Inferior parietal cortex (tissue), 1 donor: ENCODE data around the gene PC.
A peak's percentile ranks its signal among the peaks of the same experiment; 100 is the strongest.
"Not testable (repeated sequence)": the region's sequence is repeated elsewhere in the genome, so short reads cannot be mapped to it uniquely, and the experiment has no call there.

ENCODE experiments used
- DNase-seq: peaks from one replicate; pipeline ENCODE4 v3.0.0-alpha.2; 2016; ENCODE audit errors: extremely low spot score

The PC gene

DNA sequence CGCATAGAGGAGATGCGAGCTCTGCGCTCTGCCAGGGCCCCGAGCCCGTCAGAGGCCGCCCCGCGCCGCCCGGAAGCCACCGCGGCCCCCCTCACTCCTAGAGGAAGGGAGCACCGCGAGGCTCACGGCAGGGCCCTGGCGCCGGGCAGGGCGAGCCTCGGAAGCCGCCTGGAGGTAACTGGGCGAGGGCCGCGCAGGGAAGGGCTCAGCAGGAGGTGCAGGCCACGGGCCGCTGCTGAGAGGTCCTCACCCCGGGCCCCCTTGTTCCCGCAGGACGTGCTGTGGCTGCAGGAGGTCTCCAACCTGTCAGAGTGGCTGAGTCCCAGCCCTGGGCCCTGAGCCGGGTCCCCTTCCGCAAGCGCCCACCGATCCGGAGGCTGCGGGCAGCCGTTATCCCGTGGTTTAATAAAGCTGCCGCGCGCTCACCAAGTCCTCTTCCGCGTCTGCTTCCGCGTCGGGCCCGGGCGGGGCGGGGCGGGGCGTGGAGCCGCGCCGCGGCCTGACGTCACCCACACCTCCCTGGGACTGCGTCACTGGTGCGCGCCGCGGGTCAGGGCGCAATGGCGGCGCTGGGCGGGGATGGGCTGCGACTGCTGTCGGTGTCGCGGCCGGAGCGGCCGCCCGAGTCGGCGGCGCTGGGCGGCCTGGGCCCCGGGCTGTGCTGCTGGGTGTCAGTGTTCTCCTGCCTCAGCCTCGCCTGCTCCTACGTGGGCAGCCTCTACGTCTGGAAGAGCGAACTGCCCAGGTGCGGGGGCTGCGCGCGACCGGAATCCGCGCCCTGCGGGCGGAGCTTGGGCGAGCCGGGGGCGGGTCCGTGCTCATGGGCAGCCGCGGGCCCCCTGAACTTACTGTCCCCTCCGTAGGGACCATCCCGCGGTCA, 115.0 kb downstream of the PC start, which contains the start of gene RCE1:
TSS of gene RCE1 (plus strand) at position 546 of the 880 bp plus-strand sequence. CDS start at position 561, 15 bp downstream.
- peak; percentile 89 for DNase-seq

- no peak for DNase-seq
These were observed 115.7 kb downstream of the PC start for GRCh38 chr11:66842501-66842895.

DNA sequence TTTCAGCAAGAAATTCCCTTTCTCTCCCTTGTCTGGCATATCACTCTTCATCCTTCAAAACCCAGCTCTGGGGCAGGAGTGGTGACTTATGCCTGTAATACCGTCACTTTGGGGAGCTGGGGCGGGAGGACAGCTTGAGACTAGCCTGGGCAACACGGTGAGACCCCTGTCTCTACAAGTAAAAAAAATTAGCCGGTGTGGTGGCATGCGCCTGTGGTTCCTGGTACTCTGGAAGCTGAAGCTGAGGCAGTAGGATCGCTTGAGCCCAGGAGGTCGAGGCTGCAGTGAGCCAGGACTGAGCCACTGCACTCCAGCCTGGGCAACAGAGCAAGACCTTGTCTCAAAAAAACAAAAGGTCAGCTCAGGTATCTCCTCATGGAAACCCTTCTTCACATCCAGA, 116.3 kb downstream of the PC start:
- DNase-seq = no peak

- no peak for DNase-seq
These were observed 117.7 kb downstream of the PC start for GRCh38 chr11:66840317-66841091.

DNA sequence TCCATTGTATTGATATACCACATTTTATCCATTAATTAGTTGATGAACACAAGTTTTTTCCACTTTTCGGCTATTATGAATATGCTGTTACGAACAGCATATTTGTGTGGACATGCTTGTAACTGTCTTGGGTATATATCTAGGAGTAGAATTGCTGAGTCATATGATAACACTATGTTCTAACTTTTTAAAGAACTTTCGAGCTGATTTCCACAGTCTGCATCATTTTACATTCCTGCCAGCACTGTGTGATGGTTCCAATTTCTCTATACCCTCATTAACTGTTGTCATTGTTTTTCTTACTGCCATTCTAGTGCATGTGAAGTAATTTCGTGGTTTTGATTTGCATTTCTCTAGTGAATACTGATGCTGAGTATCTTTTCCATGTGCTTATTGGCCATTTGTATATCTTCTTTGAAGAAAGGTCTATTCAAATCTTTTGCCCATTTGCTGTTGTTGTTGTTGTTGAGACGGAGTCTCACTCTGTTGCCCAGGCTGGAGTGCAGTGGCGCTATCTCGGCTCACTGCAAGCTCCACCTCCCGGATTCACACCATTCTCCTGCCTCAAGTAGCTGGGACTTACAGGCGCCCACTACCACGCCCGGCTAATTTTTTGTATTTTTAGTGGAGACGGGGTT, 122.3 kb downstream of the PC start:
- DNase-seq = no peak

GRCh38 chr11:66834943-66835342, 123.2 kb downstream of the PC start:
- no peak for DNase-seq

DNA sequence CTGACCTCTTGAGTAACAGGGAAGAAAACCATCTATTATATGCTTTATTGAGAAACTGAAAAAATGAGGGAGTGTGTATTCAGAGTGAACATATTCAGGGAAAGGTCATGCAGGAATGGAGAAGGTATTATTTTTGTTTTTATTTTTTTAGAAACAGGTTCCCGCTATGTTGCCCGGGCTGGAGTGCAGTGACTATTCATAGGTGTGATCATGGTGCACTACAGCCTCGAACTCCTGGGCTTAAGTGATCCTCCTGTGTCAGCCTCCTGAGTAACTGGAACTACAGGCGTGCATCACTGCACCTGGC, 123.7 kb downstream of the PC start:
- DNase-seq = no peak

DNA sequence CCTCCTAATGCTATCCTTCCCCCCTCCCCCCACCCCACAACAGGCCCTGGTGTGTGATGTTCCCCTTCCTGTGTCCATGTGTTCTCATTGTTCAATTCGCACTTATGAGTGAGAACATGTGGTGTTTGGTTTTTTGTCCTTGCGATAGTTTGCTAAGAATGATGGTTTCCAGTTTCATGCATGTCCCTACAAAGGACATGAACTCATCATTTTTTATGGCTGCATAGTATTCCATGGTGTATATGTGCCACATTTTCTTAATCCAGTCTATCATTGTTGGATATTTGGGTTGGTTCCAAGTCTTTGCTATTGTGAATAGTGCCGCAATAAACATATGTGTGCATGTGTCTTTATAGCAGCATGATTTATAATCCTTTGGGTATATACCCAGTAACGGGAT, 133.6 kb downstream of the PC start:
- not testable (repeated sequence) for DNase-seq

GRCh38 chr11:66823700-66824099, 134.5 kb downstream of the PC start:
- DNase-seq = no peak

- DNase-seq = no peak
These were observed 137.3 kb downstream of the PC start for GRCh38 chr11:66820901-66821300.

DNA sequence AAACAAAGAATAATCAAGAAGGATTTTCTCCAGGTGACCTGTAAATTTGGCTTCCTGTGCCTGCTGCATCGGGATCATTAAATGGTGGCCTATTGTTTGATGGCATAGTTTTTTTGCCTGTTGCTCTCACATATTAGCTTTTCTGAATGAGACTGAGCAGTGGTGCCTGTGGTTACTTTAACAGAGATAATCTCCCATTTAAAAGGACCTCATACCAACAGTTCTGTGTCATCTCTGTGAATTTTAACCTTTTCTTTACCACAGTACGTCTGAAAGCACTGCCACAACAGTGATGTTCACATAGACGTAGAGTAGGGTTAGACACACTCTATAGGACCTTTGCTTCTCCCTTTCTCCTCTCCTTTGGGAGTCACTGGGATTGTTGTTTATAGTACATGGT, 137.8 kb downstream of the PC start:
- no peak for DNase-seq

GRCh38 chr11:66818231-66818955, 139.8 kb downstream of the PC start:
- no peak for DNase-seq

DNA sequence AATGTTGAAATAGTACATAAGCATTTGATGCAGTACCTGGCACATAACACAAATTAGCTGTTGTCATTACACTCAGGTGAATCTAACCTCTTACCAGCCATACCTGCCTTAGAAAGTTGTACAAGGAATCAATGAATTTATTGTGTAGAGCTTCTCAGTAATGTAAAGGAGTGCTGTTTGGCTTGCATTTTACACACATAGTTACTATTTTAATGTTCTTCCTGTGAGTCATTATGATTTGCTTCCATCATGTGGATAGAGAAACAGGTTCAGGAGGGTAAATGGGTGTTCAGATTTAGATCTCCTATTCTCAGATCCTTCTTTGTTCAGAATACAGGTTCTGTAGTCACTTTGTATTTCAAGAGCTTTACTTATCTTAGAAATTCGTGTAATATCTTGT, 142.5 kb downstream of the PC start:
- DNase-seq = no peak

DNA sequence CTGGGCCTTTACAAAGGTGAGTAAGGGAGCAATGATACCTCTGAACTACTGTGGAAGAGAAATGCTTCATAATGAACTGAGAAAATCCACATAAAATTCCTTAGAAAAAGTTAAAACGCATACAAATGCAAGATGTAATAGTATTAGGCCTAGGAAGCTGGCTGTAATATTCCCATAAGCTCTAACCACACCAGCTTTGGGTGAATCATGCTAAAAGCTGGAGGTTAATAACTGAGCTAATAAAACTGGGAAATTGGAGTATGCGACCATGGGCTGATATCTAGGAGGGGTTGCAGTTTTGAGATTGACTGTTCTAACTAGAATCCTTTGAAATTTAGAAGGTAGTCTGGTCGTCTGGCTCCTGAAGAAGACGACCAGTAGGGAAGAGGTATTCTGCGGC, 143.5 kb downstream of the PC start:
- no peak for DNase-seq

DNA sequence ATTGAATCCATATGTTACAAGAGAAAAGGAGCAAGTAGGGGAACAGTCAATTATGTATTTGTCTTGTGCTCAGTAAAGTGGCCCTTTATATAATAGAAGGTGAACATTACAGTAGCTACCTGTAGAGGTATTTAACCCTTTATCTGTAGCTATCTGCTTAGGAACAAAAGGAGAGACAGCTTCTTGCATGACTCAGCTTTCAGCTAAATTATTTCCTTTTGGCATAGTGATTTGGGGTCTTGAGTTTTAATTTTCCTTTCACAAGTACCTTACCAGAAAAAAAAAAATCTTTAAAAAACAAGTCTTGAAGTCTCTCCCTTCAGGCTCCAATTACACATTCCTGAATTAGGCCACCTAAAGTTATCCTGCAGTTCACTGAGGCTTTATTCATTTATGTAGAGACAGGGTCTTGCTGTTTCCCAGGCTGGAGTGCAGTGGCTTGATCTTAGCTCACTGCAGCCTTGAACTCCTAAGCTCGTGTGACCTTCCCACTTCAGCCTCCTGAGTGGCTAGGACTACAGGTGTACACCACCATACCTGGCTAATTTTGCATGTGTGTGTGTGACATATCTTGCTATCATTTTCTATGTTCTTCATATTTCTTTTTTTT, 147.5 kb downstream of the PC start:
- DNase-seq = no peak

DNA sequence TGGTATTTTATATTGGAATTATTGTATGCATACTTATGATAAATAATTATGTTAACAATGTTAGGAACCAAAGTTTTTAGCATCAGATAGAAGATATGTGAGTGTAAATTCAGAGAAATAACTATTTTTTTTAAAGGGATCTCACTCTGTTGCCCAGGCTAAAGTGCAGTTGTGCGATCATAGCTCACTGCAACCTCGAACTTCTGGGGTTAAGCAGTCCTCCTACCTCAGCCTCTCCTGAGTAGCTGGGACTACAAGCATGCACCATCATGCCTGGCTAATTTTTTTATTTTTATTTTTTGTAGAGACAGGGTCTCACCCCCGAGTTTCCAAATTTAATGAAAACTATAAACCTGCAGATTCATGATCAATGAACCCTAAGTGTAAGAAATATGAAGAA, 148.6 kb downstream of the PC start:
- DNase-seq = no peak

GRCh38 chr11:66800720-66801428, 157.3 kb downstream of the PC start:
- no peak for DNase-seq

DNA sequence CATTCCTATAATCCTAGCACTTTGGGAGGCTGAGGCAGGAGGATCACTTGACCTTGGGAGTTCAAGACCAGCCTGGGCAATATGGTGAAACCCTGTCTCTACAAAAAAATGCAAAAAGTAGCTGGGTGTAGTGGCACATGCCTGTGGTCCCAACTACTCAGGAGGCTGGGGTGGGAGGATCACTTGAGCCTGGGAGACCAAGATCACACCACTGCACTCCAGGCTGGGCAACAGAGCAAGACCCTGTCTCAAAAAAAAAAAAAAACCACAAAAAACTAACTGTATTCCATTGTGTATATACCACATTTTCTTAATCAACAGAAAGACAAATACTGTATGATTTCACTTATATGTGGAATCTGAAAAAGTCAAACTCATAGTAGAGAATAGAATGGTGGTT, 158.4 kb downstream of the PC start:
- not testable (repeated sequence) for DNase-seq
